Fibroblast of lung (primary cell): ENCODE data around the gene BCKDHB.

ENCODE experiments used
- CTCF ChIP-seq, 2 donors: IDR thresholded peaks in 1 of 2; conservative IDR thresholded peaks in 1 of 2; 1 replicate in 1 of 2; 2 replicates in 1 of 2; pipeline ENCODE4 v1.5.1; 2011 to 2012; ENCODE audit warnings: low read length in 2 of 2, control low read depth in 1 of 2, inconsistent platforms in 1 of 2, low read depth in 1 of 2, mild to moderate bottlenecking in 1 of 2
- EZH2 ChIP-seq: IDR thresholded peaks from 2 replicates; pipeline ENCODE4 v1.5.1; 2012; ENCODE audit warnings: low read length, control low read depth, mild to moderate bottlenecking; ENCODE audit errors: missing control alignments

GRCh38 chr6:80234908-80235307 lies 128.4 kb downstream of the BCKDHB start:
- no peak for TF ChIP-seq CTCF (conservative IDR thresholded peaks at IDR 0.05 in 1 of 2, IDR thresholded peaks at IDR 0.05 in 1 of 2; ENCODE audit: low read depth in 1 of 2, low read length in 2 of 2)
- TF ChIP-seq EZH2, result no peak
